HFFc6 (cell line): ENCODE results near the gene BSG. TPM values are rescaled to one million over a fixed set of nuclear protein-coding genes. Genes with fewer than 3 reads are reported as not detected.
A peak's percentile ranks its signal among the peaks of the same experiment; 100 is the strongest.
"Not testable (repeated sequence)": the region's sequence is repeated elsewhere in the genome, so short reads cannot be mapped to it uniquely, and the experiment has no call there.

Source experiments
- DNase-seq: peaks from one replicate; pipeline ENCODE4 v3.0.0-alpha.2; 2018
- H3K27ac Mint-ChIP-seq: 2 replicates; pipeline ENCODE4 v1.8.0; 2020; ENCODE audit warnings: mild to moderate bottlenecking, mixed read lengths
- H3K27me3 Mint-ChIP-seq: 2 replicates; pipeline ENCODE4 v1.8.0; 2021; ENCODE audit warnings: mild to moderate bottlenecking, moderate library complexity, mixed read lengths; ENCODE audit not compliant: insufficient read depth
- H3K36me3 Mint-ChIP-seq: 2 replicates; pipeline ENCODE4 v1.8.0; 2021; ENCODE audit warnings: low read depth, mixed read lengths
- H3K4me1 Mint-ChIP-seq: 2 replicates; pipeline ENCODE4 v1.8.0; 2020; ENCODE audit warnings: low read depth, mixed read lengths
- H3K4me3 Mint-ChIP-seq: 2 replicates; pipeline ENCODE4 v1.8.0; 2020; ENCODE audit warnings: mild to moderate bottlenecking, moderate library complexity, mixed read lengths
- H3K9me3 Mint-ChIP-seq: 2 replicates; pipeline ENCODE4 v1.8.0; 2020; ENCODE audit warnings: mild to moderate bottlenecking, mixed read lengths
- total RNA-seq, 6 experiments: library from RNA; stranded (reverse); fragmentation: NEBNext Ultra II Directional; extraction: Animal tissue kit (Norgen Biotek cat#: 25700); gene quantifications; 2 replicates in 1 of 6; 3 replicates in 5 of 6; pipeline ENCODE4 v1.2.3, GENCODE V29; 2021
- TF ChIP-seq, protein P1 (sequence below): fragments of 200-600 bp; sonication (generic); IDR thresholded peaks from 2 replicates; pipeline ENCODE4 v1.5.0; 2021; ENCODE audit warnings: antibody characterized with exemption, mild to moderate bottlenecking

Gene BSG
- total RNA-seq, 6 experiments from 2014 or later, result 422 to 534 (median 465) TPM

GRCh38 chr19:581399-582111, 9.2 kb downstream of the BSG start:
- TF ChIP-seq, protein P1, sequence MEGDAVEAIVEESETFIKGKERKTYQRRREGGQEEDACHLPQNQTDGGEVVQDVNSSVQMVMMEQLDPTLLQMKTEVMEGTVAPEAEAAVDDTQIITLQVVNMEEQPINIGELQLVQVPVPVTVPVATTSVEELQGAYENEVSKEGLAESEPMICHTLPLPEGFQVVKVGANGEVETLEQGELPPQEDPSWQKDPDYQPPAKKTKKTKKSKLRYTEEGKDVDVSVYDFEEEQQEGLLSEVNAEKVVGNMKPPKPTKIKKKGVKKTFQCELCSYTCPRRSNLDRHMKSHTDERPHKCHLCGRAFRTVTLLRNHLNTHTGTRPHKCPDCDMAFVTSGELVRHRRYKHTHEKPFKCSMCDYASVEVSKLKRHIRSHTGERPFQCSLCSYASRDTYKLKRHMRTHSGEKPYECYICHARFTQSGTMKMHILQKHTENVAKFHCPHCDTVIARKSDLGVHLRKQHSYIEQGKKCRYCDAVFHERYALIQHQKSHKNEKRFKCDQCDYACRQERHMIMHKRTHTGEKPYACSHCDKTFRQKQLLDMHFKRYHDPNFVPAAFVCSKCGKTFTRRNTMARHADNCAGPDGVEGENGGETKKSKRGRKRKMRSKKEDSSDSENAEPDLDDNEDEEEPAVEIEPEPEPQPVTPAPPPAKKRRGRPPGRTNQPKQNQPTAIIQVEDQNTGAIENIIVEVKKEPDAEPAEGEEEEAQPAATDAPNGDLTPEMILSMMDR, result no peak
- peaks cover 5% of the 10 kb centered on the region for H3K27me3 Mint-ChIP-seq
- H3K36me3 Mint-ChIP-seq, result 0 out of 2 replicates have a peak, but pooled peaks cover 5% of the 10 kb centered on the region
- no peak for DNase-seq
- no peak overlapping the region for H3K27ac Mint-ChIP-seq
- no peaks in the 10 kb centered on the region for H3K9me3 Mint-ChIP-seq
- H3K4me1 Mint-ChIP-seq, result peaks cover 17% of the 10 kb centered on the region
- no peak overlapping the region for H3K4me3 Mint-ChIP-seq

DNA sequence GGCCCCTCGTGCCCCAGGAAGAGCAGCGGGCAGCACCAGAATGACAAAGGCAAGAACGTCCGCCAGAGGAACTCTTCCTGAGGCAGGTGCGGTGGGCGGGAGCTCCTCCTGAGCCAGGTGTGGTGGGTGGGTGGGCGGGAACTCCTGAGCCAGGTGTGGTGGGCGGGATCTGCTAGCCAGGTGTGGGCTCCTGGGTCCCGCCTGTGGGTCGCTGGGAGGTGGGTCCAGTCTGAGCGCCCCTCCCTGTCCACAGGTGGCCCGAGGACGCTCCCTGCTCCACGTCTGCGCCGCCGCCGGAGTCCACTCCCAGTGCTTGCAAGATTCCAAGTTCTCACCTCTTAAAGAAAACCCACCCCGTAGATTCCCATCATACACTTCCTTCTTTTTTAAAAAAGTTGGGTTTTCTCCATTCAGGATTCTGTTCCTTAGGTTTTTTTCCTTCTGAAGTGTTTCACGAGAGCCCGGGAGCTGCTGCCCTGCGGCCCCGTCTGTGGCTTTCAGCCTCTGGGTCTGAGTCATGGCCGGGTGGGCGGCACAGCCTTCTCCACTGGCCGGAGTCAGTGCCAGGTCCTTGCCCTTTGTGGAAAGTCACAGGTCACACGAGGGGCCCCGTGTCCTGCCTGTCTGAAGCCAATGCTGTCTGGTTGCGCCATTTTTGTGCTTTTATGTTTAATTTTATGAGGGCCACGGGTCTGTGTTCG, 10.3 kb downstream of the BSG start:
- no peaks in the 10 kb centered on the region for H3K9me3 Mint-ChIP-seq
- peak; percentile 68 for DNase-seq
- H3K27me3 Mint-ChIP-seq, result peaks cover 5% of the 10 kb centered on the region
- TF ChIP-seq, protein P1, result no peak
- peak overlapping the region; percentile 39 for H3K4me3 Mint-ChIP-seq
- 0 out of 2 replicates have a peak, but pooled peaks cover 5% of the 10 kb centered on the region for H3K36me3 Mint-ChIP-seq
- peaks cover 20% of the 10 kb centered on the region for H3K4me1 Mint-ChIP-seq
- peak overlapping the region; percentile 69 for H3K27ac Mint-ChIP-seq

- H3K4me1 Mint-ChIP-seq, result peaks cover 26% of the 10 kb centered on the region
- H3K27ac Mint-ChIP-seq, result peak overlapping the region; percentile 69; the same call in 1 of the 2 replicates
- TF ChIP-seq, protein P1, result no peak
- 0 out of 2 replicates have a peak, but pooled peaks cover 5% of the 10 kb centered on the region for H3K36me3 Mint-ChIP-seq
- no peak for DNase-seq
- no peaks in the 10 kb centered on the region for H3K9me3 Mint-ChIP-seq
- peak overlapping the region; percentile 39 for H3K4me3 Mint-ChIP-seq
- H3K27me3 Mint-ChIP-seq, result peaks cover 5% of the 10 kb centered on the region
Observed at GRCh38 chr19:583198-583967, 11.0 kb downstream of the BSG start.

DNA sequence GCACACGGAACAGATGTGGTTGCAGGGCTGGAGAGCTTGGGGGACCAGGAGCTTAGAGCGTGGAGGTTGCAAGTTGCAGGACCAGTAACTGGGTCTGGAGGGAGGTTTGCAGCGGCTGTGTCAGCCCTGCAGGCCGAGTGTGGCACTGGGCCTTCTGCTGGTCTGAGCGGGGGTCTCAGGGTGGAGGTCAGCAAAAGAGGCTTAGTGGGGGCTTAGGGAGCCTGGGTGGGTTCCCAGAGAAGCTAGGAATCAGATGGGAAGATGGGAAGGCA, 11.5 kb downstream of the BSG start:
- 0 out of 2 replicates have a peak, but pooled peaks cover 5% of the 10 kb centered on the region for H3K36me3 Mint-ChIP-seq
- H3K27me3 Mint-ChIP-seq, result peaks cover 5% of the 10 kb centered on the region
- no peak for DNase-seq
- no peak overlapping the region for H3K27ac Mint-ChIP-seq
- peak overlapping the region; percentile 34; the same call in 1 of the 2 replicates for H3K4me3 Mint-ChIP-seq
- TF ChIP-seq, protein P1, result no peak
- peaks cover 26% of the 10 kb centered on the region for H3K4me1 Mint-ChIP-seq
- no peaks in the 10 kb centered on the region for H3K9me3 Mint-ChIP-seq

DNA sequence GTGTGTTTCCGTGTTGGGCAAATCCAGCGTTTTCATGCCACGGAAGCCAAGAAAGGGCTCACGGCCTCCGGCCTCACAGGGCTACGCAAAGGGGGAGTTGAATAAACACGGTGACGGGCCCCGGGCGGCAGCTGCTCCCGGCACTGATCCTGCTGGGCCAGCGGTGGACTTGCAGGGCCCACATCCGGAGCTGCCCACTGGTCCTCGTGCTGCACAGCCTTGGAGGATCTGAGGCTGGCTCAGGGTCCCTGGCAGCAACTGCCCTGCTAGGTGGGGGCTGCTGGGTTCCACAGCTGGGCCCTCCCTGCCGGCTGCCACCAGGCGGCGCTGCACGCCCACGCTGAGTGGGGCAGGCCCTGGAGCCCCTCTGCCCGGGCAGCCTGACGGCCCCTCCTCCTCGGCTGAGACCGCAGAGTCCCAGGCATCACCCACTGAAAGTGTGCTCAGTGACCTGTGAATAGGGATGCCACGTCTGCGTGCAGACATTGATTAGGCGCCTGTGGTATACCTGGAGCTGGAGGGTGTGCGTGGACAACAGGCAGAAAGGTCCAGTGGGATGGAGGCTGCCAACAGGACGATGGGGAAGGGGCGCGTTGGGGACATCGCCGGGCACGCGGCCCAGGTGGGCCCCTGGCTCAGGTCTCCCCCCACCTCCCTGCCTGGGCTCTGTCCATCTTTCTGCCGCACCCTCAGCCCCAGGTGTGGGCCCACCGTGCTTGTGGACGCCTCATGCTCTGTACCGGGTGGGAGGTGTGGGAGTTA, 12.0 kb downstream of the BSG start:
- Mint-ChIP-seq H3K27me3 (peaks cover 9% of the 10 kb centered on the region), H3K36me3 (0 out of 2 replicates have a peak, but pooled peaks cover 5% of the 10 kb centered on the region), H3K4me1 (peaks cover 26% of the 10 kb centered on the region), H3K4me3 (no peak overlapping the region), H3K27ac (no peak overlapping the region), H3K9me3 (no peaks in the 10 kb centered on the region)
- TF ChIP-seq, protein P1, result peak; percentile 97
- no peak for DNase-seq

- H3K36me3 Mint-ChIP-seq, H3K27me3 Mint-ChIP-seq, H3K4me3 Mint-ChIP-seq, H3K27ac Mint-ChIP-seq, H3K9me3 Mint-ChIP-seq, DNase-seq: not testable (repeated sequence)
- peaks cover 26% of the 10 kb centered on the region for H3K4me1 Mint-ChIP-seq
Observed at GRCh38 chr19:585146-585545, 12.8 kb downstream of the BSG start.
